GM19467 (cell line): ENCODE measurements around the gene TRMT1L.
"Not testable (repeated sequence)": the region's sequence is repeated elsewhere in the genome, so short reads cannot be mapped to it uniquely, and the experiment has no call there.

ENCODE experiments used
- ATAC-seq: cut with Tn5 transposase; IDR thresholded peaks from one replicate; pipeline ENCODE4 v1.9.1; 2021; ENCODE audit warnings: mild to moderate bottlenecking, moderate library complexity; ENCODE audit not compliant: unreplicated experiment

The TRMT1L gene, protein sequence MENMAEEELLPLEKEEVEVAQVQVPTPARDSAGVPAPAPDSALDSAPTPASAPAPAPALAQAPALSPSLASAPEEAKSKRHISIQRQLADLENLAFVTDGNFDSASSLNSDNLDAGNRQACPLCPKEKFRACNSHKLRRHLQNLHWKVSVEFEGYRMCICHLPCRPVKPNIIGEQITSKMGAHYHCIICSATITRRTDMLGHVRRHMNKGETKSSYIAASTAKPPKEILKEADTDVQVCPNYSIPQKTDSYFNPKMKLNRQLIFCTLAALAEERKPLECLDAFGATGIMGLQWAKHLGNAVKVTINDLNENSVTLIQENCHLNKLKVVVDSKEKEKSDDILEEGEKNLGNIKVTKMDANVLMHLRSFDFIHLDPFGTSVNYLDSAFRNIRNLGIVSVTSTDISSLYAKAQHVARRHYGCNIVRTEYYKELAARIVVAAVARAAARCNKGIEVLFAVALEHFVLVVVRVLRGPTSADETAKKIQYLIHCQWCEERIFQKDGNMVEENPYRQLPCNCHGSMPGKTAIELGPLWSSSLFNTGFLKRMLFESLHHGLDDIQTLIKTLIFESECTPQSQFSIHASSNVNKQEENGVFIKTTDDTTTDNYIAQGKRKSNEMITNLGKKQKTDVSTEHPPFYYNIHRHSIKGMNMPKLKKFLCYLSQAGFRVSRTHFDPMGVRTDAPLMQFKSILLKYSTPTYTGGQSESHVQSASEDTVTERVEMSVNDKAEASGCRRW

DNA sequence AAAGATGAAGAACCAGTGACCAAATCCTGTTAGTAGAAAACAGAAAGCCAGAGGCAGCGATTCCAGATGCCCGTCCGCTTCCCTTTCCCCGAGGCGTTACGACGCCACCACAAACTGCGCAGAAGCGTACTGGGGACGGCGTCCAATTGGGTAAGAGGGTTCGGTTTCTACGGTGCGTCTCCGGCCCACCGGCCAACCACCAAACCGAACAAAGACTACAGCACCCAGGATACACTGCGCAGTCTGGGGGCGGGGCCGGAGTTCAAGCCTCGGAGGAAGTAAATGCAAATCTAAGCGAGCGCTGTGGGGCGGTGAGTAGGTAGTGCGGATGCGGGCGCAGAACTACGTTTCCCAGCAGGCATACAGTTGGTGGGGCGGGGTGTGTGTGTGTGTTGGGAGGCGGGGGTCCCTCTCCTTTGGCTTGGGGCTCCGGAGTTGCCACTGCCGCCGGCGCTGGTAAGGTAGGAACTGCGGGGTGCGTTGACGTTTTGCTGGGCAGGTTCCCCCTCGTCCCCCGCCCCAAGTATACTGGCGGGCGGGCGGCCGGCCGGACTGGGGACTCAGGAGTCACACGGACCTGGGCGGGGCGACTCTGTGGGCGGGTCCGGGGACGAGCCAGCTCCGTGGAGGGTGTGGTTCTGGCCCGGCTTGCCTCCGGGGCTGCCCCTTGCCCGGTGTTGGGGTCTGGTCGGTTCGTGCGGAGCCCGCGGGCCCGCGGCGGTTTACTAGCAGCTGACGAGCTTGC is at the start of gene TRMT1L, which contains the start of gene SWT1:
Gene TRMT1L, minus strand, starts transcription at position 100 of the 745 bp plus-strand sequence. CDS start 241 bp downstream, outside the sequence.
Gene SWT1, plus strand, starts transcription at position 314 of the 745 bp plus-strand sequence. CDS start 3,675 bp downstream, outside the sequence.
- ATAC-seq = peak; percentile 96

DNA sequence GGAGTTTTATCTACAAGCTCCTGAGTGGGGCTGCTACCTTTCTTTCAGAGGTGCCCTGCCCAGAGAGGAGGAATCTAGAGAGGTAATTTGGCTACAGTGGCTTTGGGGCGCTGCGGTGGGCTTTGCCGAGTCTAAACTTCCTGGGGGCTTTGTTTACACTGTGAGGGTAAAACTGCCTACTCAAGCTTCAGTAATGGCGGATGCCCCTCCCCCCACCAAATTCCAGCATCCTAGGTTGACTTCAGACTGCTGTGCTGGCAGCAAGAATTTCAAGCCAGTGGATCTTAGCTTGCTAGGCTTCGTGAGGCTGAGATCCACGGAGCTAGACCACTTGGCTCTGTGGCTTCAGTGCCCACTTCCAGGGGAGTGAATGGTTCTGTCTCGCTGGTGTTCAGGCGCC is 44.1 kb upstream of the TRMT1L start:
- no peak for ATAC-seq

DNA sequence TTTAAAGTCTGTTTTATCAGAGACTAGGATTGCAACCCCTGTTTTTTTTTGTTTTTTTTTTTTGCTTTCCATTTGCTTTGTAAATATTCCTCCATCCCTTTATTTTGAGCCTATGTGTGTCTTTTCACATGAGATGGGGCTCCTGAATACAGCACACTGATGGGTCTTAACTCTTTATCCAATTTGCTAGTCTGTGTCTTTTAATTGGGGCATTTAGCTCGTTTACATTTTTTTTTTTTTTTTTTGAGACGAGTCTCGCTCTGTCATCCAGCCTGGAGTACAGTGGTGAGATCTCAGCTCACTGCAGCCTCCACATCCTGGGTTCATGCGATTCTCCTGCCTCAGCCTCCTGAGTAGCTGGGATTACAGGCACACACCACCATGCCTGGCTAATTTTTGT is 42.0 kb upstream of the TRMT1L start:
- not testable (repeated sequence) for ATAC-seq

DNA sequence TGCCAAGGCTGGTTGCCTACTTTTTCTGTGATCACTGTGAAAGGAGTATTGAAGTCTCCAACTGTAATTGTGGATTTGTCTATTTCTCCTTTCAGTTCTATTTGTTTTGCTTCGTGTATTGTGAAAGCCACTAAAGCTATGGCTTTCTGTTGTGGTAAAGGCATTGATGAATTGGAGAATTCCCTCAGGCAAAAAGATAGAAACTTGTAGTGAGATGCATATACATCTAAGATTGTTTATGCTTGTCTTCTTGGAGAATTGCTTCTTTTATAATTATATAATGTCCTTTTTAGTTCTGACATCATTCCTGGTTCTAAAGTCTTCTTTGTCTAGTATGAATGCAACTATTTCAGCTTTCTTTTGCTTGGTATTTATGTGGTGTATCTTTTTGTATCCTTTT is 37.0 kb upstream of the TRMT1L start:
- no peak for ATAC-seq

DNA sequence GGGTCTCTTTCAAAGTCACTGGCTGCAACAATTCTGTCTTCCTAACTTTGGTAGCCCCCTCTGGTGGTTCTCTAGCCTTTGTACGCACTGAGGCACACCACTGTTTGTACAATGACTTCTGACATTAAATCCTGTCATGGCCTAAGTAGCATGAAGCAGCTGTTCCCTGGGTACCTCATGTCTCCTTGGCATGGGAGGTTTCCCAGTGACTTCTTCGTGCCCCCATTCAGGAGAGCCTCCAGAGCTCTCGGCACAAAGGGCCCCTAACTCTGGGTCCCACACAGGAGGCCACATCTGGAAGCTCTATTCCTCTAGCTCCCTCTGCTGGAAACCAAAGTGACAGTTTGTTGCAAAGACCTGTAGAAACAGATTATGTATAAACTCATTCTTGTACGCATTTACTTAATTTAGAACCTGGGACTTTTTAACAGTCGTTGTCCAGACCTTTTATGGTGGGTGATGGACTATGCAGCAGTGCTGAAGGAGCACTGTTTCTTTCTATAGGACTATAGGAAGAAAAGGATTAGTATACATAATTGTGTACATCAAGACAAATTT is 13.6 kb upstream of the TRMT1L start:
- peak; percentile 83 for ATAC-seq

- ATAC-seq = no peak
These were observed 9.4 kb upstream of the TRMT1L start for GRCh38 chr1:185166106-185166505.

DNA sequence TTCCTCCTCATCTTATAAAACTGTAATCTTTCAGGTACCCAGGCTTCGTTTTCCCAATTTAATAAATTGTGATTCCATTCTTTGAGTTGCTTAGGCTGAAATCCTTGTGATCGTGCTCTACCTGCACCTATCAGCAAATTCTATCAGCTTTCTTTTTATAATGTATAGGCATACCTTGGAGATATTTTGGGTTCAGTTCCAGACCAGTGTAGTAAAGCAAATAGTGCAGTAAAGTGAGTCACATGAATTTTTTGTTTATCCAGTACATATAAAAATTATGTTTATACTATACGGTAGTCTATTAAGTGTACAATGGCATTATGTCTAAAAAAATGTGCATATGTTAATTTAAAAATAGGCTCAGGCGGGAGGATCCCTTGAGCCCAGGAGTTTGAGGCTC is 5.7 kb upstream of the TRMT1L start:
- ATAC-seq = no peak

DNA sequence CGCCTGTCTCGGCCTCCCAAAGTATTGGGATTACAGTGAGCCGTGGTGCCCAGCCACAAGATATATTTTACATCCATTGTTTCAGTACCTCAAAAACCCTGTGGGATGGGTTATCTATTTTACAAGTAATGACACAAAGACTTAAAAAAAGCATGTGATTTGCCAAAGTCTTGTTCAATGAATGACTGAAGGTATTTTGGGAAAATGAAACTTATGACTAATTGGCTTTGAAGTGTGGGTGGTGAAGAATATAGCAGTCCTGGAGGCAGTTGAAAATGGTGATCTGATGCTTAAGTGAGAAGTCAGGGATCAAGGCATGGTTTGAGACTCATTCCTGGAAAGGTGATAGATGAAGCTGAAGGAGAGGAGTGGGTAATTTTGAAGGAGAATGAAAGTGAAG is 3.2 kb upstream of the TRMT1L start:
- ATAC-seq = no peak

GRCh38 chr1:185158800-185159199 is 2.0 kb upstream of the TRMT1L start:
- ATAC-seq = no peak

DNA sequence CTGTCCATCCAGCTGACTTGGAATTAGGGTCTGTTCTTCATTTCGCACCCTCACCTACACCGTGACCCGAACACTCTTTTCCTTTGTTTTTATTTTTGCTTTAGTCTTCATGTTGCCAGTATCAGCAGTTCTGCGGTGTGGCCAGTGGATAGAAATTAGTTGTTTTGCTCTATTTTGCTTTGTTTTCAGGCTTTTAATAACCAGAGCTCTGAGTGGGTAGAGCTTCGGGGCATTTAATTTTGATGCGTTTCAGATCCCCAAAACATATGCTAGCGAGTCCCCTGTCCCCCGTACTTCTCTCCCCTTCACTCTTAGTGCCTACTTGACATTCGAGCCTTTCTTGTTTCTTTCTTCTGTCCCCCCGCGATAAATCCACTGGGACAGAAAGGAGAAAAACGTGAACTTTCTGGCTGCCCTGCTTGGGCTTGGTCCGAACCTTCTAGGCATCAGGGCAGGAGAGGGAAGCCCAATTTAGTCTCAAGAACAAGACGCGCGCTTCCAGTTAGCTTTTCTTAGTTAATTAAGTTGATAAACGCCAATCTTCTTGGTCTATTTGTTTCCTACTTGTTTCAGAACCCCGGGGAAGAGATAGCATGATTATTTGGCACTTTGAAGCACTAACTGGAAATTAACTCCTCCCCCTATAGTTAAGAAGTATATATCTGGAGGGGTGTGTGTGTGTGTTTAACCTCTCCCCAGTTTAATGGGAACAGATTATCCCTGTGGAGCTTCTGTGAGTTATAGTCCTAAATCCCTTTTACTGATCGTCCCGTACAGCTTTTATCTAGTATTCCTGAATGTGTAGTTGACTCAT is 1.1 kb upstream of the TRMT1L start:
- ATAC-seq = no peak

- ATAC-seq = peak; percentile 23
These were observed 382 bp downstream of the TRMT1L start for GRCh38 chr1:185156288-185156853.

GRCh38 chr1:185155600-185156287 is 1.0 kb downstream of the TRMT1L start:
- no peak for ATAC-seq

DNA sequence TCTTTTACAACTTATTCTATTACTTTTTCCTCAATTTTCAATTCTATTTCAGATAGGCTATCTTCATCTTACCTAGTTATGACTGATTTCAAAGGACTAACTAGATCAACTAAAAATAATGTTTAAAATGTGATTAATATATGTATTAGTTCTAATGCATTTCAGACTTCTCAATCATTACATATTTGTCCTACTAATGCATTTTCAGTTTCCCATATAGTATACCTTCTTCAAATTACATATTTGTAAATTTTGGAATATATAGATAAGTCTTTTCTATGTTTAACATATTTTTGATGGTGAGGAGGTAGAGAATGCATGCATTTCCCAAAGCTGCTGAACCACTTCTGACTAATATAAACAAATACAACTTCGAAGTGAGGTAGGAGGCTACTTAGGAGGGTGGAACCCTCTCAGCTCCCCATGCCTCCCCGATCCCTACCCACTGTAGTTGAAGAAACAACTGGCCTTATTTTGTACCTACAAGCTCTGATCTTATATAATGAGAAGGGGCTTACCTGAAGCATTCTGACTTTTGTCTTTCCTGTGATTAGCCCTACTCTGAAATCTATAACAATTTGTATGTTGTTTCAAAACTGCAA is 1.7 kb downstream of the TRMT1L start:
- no peak for ATAC-seq

DNA sequence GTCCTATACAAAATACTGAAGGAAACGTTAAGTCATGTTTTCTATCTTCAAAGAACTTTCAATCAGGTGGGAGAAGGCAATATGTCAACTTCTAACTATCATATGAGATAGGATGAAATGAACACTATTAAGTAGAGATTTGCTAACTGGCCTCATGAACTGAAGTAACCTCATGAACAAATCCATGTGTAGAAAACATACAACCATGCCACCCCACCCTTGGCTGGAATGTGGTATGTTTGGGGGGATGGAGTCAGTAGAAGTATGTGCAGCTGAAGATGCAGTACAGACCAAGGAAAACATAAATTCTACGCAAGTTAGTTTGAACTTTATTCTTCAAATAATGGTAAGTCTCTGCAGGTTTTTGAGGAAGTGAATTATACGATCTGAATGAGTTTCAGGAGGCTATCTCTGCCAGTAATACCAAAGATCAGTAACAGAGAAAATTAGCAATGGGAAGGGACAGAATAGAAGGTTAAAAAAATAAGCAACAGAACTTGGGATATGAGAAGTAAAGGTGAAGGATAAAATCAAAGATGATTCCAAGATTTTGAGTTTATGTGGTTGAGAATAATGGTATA is 4.5 kb downstream of the TRMT1L start:
- no peak for ATAC-seq

- no peak for ATAC-seq
These were observed 5.5 kb downstream of the TRMT1L start for GRCh38 chr1:185151215-185151614.

DNA sequence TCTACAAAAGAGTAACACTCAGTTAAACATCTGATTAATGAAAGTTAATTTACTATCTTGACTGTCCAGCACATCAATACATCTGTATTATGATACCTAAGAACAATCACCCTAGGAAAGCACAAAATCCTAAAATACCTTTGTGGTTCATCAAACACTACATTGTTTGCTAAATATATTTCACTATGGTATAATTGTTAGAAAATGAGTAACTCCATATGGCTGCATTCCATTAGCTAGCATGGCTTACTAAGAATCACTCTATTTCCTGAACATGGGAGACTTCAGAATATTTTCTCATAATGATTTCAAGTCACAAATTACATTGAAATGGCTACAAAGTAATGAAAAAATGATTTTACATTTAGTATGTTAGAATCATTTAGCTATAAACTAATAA is 12.5 kb downstream of the TRMT1L start:
- no peak for ATAC-seq

DNA sequence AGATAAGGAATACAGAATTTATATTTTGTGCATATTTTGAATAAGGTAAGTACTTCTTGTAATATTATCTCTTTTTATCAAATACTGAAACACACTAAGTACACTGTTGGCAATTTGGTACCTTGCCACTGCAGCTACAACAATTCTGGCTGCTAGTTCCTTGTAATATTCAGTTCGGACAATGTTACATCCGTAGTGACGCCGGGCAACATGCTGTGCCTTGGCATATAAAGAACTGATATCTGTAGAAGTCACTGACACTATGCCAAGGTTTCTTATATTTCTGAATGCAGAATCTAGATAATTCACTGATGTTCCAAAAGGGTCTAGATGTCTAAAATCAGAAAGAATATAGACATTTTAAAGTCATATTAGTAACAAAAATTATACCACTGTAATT is 17.5 kb downstream of the TRMT1L start:
- ATAC-seq = no peak

DNA sequence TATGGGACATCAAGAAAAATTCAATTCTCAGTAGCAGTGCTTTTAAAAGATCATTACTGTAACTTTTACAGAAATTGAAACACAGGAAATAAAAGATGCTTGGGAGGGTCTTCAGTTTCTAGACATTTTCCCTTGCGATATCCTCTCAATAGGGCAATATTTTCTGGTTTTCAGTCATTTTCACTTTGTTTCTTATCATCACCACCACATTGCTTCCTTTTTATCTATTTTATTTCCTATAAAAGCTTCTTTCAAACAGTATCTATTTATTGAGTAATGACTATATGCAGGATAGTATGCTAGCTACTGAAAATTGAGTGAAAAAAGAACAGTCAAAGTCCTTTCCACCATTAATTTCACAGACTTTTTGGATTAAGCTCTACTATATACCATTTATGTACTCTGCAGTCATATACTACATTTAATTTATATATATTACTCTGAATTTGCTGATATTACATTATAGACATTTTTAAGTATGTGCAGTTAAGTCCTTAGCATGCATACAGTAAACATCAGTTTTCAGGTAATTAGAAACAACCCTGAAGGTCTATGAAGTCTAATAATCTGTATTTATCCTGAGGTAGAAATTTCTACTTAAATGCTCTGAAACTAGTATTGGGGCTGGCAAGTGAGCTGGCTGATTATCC is 18.7 kb downstream of the TRMT1L start:
- ATAC-seq = no peak
